Colonic mucosa (tissue), 4 donors: ENCODE results near the gene BCR. TPM values are rescaled to one million over a fixed set of nuclear protein-coding genes. Genes with fewer than 3 reads are reported as not detected.

Source experiments
- DNase-seq: peaks from one replicate; pipeline ENCODE4 v3.0.0-alpha.2; 2020
- H3K27ac ChIP-seq: fragments of 200-600 bp; one replicate; pipeline ENCODE4 v1.8.0; 2021
- H3K27me3 ChIP-seq: fragments of 200-600 bp; one replicate; pipeline ENCODE4 v1.8.0; 2021
- H3K36me3 ChIP-seq: fragments of 200-600 bp; one replicate; pipeline ENCODE4 v1.8.0; 2021
- H3K4me1 ChIP-seq: fragments of 200-600 bp; one replicate; pipeline ENCODE4 v1.8.0; 2021; ENCODE audit warnings: mild to moderate bottlenecking
- H3K4me3 ChIP-seq: fragments of 200-600 bp; one replicate; pipeline ENCODE4 v1.8.0; 2021
- H3K9ac ChIP-seq, 2 donors: one replicate each; pipeline ENCODE4 v1.7.0; 2013; ENCODE audit warnings: control low read depth in 2 of 2, low read depth in 2 of 2, low read length in 2 of 2
- H3K9me3 ChIP-seq: fragments of 200-600 bp; one replicate; pipeline ENCODE4 v1.8.0; 2021
- CTCF ChIP-seq: fragments of 200-600 bp; IDR thresholded peaks from one replicate; pipeline ENCODE4 v1.8.0; 2022; ENCODE audit warnings: antibody characterized with exemption, mild to moderate bottlenecking
- intact Hi-C: fragments of 100-400 bp; cut with DNase I; formaldehyde crosslinking; loops from one replicate; pipeline ENCODE4 v1.14.1; 2022
- total RNA-seq, 2 donors: library from RNA; stranded (reverse); fragmentation: NEBNext Ultra II Directional in 1 of 2; extraction: Animal tissue kit (Norgen Biotek cat#: 25700) in 1 of 2; gene quantifications; one replicate each; pipeline ENCODE4 v1.2.1, GENCODE V29; 2021
- donor health status: healthy.
- donor health status: DM: no; HTN: no; CAD: no.
- donor health status: DM: no; HTN: no; CAD: no.

The BCR gene
- total RNA-seq, 2 donors from 2014 or later = 39.2 to 57.8 TPM

DNA sequence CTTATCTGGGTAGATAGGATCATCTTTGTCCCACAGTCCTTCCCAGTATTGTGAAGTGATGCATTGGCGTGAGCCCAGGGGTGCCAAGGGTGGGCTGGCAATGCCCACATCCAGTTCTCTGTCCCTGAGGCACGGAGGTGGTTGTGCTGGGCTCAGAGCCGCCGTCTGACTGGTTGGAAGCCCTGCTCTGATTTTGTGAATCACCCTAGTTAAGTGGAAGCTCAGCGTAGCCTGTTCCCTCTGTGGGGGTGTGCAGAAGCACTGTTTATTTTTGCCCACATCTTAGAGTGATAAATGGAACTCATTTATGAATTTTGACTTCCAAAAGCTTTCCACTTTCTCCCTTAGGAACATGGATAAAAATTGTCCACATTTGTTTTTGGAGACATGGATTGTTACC lies 13.6 kb downstream of the BCR start:
- no peak overlapping the region for H3K4me3 ChIP-seq
- intact Hi-C loops = no loop called here

GRCh38 chr22:23196165-23196564 lies 15.9 kb downstream of the BCR start:
- intact Hi-C loops = no loop called here
- H3K4me3 ChIP-seq = no peak overlapping the region
- no peak overlapping the region for H3K9ac ChIP-seq
- DNase-seq = no peak
- H3K36me3 ChIP-seq = no peaks in the 10 kb centered on the region
- H3K27ac ChIP-seq = no peak overlapping the region
- H3K9me3 ChIP-seq = no peaks in the 10 kb centered on the region
- no peaks in the 10 kb centered on the region for H3K4me1 ChIP-seq
- no peaks in the 10 kb centered on the region for H3K27me3 ChIP-seq
- TF ChIP-seq CTCF = no peak

More for the DNA sequence above, 13.6 kb downstream of the BCR start:
- H3K27me3 ChIP-seq = no peaks in the 10 kb centered on the region
- no peak for DNase-seq
- H3K9ac ChIP-seq = no peak overlapping the region
- H3K4me1 ChIP-seq = no peaks in the 10 kb centered on the region
- no peak for TF ChIP-seq CTCF
- no peaks in the 10 kb centered on the region for H3K9me3 ChIP-seq
- H3K36me3 ChIP-seq = no peaks in the 10 kb centered on the region
- no peak overlapping the region for H3K27ac ChIP-seq

DNA sequence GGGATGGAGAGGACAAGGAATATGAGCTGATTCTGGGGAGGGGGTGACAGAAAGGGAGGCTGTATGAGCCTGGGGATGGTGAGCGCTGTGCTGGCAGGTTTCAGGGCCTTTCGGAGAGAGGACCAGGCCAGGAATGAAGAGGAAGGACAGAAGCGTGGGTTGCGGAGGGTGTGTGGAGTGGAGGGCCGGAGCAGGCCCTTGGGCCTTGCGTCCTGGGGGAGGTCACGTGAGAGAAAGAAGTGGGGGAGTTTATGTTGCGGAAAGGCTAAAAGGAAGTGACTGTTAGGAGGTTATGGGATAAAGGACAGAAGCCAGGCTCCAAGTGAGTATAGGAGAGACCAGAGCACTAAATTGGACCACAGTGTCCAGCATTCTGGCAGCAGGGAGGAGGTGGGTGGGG lies 17.5 kb downstream of the BCR start:
- Histone ChIP-seq H3K9ac (no peak overlapping the region), H3K4me1 (no peaks in the 10 kb centered on the region), H3K9me3 (no peaks in the 10 kb centered on the region), H3K27ac (no peak overlapping the region), H3K4me3 (no peak overlapping the region), H3K36me3 (no peaks in the 10 kb centered on the region), H3K27me3 (no peaks in the 10 kb centered on the region)
- no peak for TF ChIP-seq CTCF
- intact Hi-C loops = no loop called here
- no peak for DNase-seq

- no peaks in the 10 kb centered on the region for H3K9me3 ChIP-seq
- no peaks in the 10 kb centered on the region for H3K36me3 ChIP-seq
- H3K9ac ChIP-seq = no peak overlapping the region
- H3K4me1 ChIP-seq = no peaks in the 10 kb centered on the region
- H3K27ac ChIP-seq = no peak overlapping the region
- intact Hi-C loops = no loop called here
- no peak overlapping the region for H3K4me3 ChIP-seq
- no peak for TF ChIP-seq CTCF
- DNase-seq = no peak
- no peaks in the 10 kb centered on the region for H3K27me3 ChIP-seq
These were observed 18.9 kb downstream of the BCR start for GRCh38 chr22:23199159-23199558.

GRCh38 chr22:23200898-23201297 lies 20.6 kb downstream of the BCR start:
- no peak for TF ChIP-seq CTCF
- no peaks in the 10 kb centered on the region for H3K4me1 ChIP-seq
- no peaks in the 10 kb centered on the region for H3K9me3 ChIP-seq
- no peak overlapping the region for H3K9ac ChIP-seq
- no peaks in the 10 kb centered on the region for H3K27me3 ChIP-seq
- no peaks in the 10 kb centered on the region for H3K36me3 ChIP-seq
- intact Hi-C loops = no loop called here
- H3K27ac ChIP-seq = no peak overlapping the region
- DNase-seq = no peak
- no peak overlapping the region for H3K4me3 ChIP-seq
